ENCODE data around the gene TMED9. TPM values are rescaled to one million over a fixed set of nuclear protein-coding genes. Genes with fewer than 3 reads are reported as not detected.
A peak's percentile ranks its signal among the peaks of the same experiment; 100 is the strongest.

The TMED9 gene
- total RNA-seq, 1 donor from 2014 or later: 271 TPM

- peaks cover 28% of the 10 kb centered on the region for H3K36me3 Mint-ChIP-seq (ENCODE audit: low read depth, unreplicated experiment)
- TF ChIP-seq CTCF (IDR thresholded peaks at IDR 0.05; ENCODE audit: unreplicated experiment): no peak
- peak overlapping the region; percentile 100 for H3K4me3 Mint-ChIP-seq (ENCODE audit: unreplicated experiment)
- no peak overlapping the region for H3K27ac Mint-ChIP-seq (ENCODE audit: unreplicated experiment)
- no peaks in the 10 kb centered on the region for H3K9me3 Mint-ChIP-seq (ENCODE audit: unreplicated experiment)
- DNase-seq (ENCODE audit: low spot score): no peak
- H3K4me1 Mint-ChIP-seq (ENCODE audit: unreplicated experiment): peaks cover 10% of the 10 kb centered on the region
- H3K27me3 Mint-ChIP-seq (ENCODE audit: unreplicated experiment): peaks cover 2% of the 10 kb centered on the region
These were observed 1.5 kb downstream of the TMED9 start for GRCh38 chr5:177593511-177593910.

GRCh38 chr5:177594071-177594470, 2.1 kb downstream of the TMED9 start:
- peaks cover 28% of the 10 kb centered on the region for H3K36me3 Mint-ChIP-seq (ENCODE audit: low read depth, unreplicated experiment)
- no peaks in the 10 kb centered on the region for H3K9me3 Mint-ChIP-seq (ENCODE audit: unreplicated experiment)
- H3K4me3 Mint-ChIP-seq (ENCODE audit: unreplicated experiment): peak overlapping the region; percentile 100
- no peak overlapping the region for H3K27ac Mint-ChIP-seq (ENCODE audit: unreplicated experiment)
- DNase-seq (ENCODE audit: low spot score): no peak
- H3K27me3 Mint-ChIP-seq (ENCODE audit: unreplicated experiment): peaks cover 2% of the 10 kb centered on the region
- H3K4me1 Mint-ChIP-seq (ENCODE audit: unreplicated experiment): peaks cover 12% of the 10 kb centered on the region
- TF ChIP-seq CTCF (IDR thresholded peaks at IDR 0.05; ENCODE audit: unreplicated experiment): no peak

- Mint-ChIP-seq H3K27ac (ENCODE audit: unreplicated experiment) (no peak overlapping the region), H3K4me1 (ENCODE audit: unreplicated experiment) (peaks cover 12% of the 10 kb centered on the region), H3K36me3 (ENCODE audit: low read depth, unreplicated experiment) (peaks cover 28% of the 10 kb centered on the region), H3K4me3 (ENCODE audit: unreplicated experiment) (no peak overlapping the region), H3K9me3 (ENCODE audit: unreplicated experiment) (no peaks in the 10 kb centered on the region), H3K27me3 (ENCODE audit: unreplicated experiment) (peaks cover 2% of the 10 kb centered on the region)
- DNase-seq (ENCODE audit: low spot score): no peak
- no peak for TF ChIP-seq CTCF (IDR thresholded peaks at IDR 0.05; ENCODE audit: unreplicated experiment)
These were observed 3.1 kb downstream of the TMED9 start for GRCh38 chr5:177595026-177595585.

- no peak for TF ChIP-seq CTCF (IDR thresholded peaks at IDR 0.05; ENCODE audit: unreplicated experiment)
- H3K27me3 Mint-ChIP-seq (ENCODE audit: unreplicated experiment): peaks cover 5% of the 10 kb centered on the region
- H3K27ac Mint-ChIP-seq (ENCODE audit: unreplicated experiment): no peak overlapping the region
- peaks cover 36% of the 10 kb centered on the region for H3K36me3 Mint-ChIP-seq (ENCODE audit: low read depth, unreplicated experiment)
- DNase-seq (ENCODE audit: low spot score): no peak
- H3K9me3 Mint-ChIP-seq (ENCODE audit: unreplicated experiment): no peaks in the 10 kb centered on the region
- peaks cover 21% of the 10 kb centered on the region for H3K4me1 Mint-ChIP-seq (ENCODE audit: unreplicated experiment)
- H3K4me3 Mint-ChIP-seq (ENCODE audit: unreplicated experiment): peak overlapping the region; percentile 47
These were observed 4.2 kb downstream of the TMED9 start for GRCh38 chr5:177595991-177596774.

- no peak for TF ChIP-seq CTCF (IDR thresholded peaks at IDR 0.05; ENCODE audit: unreplicated experiment)
- H3K4me1 Mint-ChIP-seq (ENCODE audit: unreplicated experiment): peaks cover 21% of the 10 kb centered on the region
- no peak for DNase-seq (ENCODE audit: low spot score)
- no peak overlapping the region for H3K4me3 Mint-ChIP-seq (ENCODE audit: unreplicated experiment)
- peaks cover 3% of the 10 kb centered on the region for H3K27me3 Mint-ChIP-seq (ENCODE audit: unreplicated experiment)
- H3K36me3 Mint-ChIP-seq (ENCODE audit: low read depth, unreplicated experiment): peaks cover 36% of the 10 kb centered on the region
- no peak overlapping the region for H3K27ac Mint-ChIP-seq (ENCODE audit: unreplicated experiment)
- no peaks in the 10 kb centered on the region for H3K9me3 Mint-ChIP-seq (ENCODE audit: unreplicated experiment)
These were observed 4.8 kb downstream of the TMED9 start for GRCh38 chr5:177596775-177597238.
